A549 (cell line): ENCODE measurements around the gene KCTD19. TPM values are rescaled to one million over a fixed set of nuclear protein-coding genes. Genes with fewer than 3 reads are reported as not detected.
"Not testable (repeated sequence)": the region's sequence is repeated elsewhere in the genome, so short reads cannot be mapped to it uniquely, and the experiment has no call there.

ENCODE experiments used
- ATAC-seq, 2 experiments: fragments of 200-7000 bp in 1 of 2; fragments of >200 bp in 1 of 2; cut with Nextera tagmentation in 1 of 2; cut with Tn5 transposase in 1 of 2; 3 replicates each; pipeline versions ENCODE4 v1.8.0 to v1.9.1; 2018 to 2020; ENCODE audit warnings: mild to moderate bottlenecking in 1 of 2, moderate library complexity in 1 of 2
- CTCF ChIA-PET: fragments of 300-600 bp; sonication (Branson Sonifier 250); formaldehyde crosslinking; extraction: SDS; loops from one replicate; lab custom pipeline; 2021; ENCODE audit warnings: antibody characterized with exemption, inconsistent platforms; lab: Yijun Ruan, JAX
- POLR2A ChIA-PET: fragments of 350-600 bp; formaldehyde crosslinking; extraction: SDS; loops from one replicate; lab custom pipeline; 2021; ENCODE audit warnings: antibody characterized with exemption, inconsistent platforms; lab: Yijun Ruan, JAX
- DNase-seq, 2 experiments: peaks; one replicate each; pipeline versions ENCODE4 v3.0.0 to v3.0.0-alpha.2; 2011 to 2016; ENCODE audit warnings: low read depth in 1 of 2, low spot score in 1 of 2
- FAIRE-seq: peaks from 2 replicates; lab custom pipeline; 2011; peaks lifted over from hg19 to GRCh38; lab: Jason Lieb, UNC
- H3K27ac ChIP-seq, 2 experiments: fragments of >200 bp; sonication (Bioruptor Twin); formaldehyde crosslinking; 3 replicates each; pipeline ENCODE4 v1.5.1; 2016 to 2017
- H3K4me1 ChIP-seq: fragments of >200 bp; sonication (Bioruptor Twin); formaldehyde crosslinking; 3 replicates; pipeline ENCODE4 v1.6.1; 2016
- H3K4me2 ChIP-seq: fragments of >200 bp; sonication (Bioruptor Twin); formaldehyde crosslinking; 3 replicates; pipeline ENCODE4 v1.6.1; 2016
- H3K4me3 ChIP-seq: fragments of >200 bp; sonication (Bioruptor Twin); formaldehyde crosslinking; 3 replicates; pipeline ENCODE4 v1.5.1; 2016
- H3K9me3 ChIP-seq: fragments of >200 bp; sonication (Bioruptor Twin); formaldehyde crosslinking; 3 replicates; pipeline ENCODE4 v1.6.1; 2016
- BCL3 ChIP-seq: fragments of >200 bp; sonication (Bioruptor Twin); formaldehyde crosslinking; IDR thresholded peaks from 3 replicates; pipeline ENCODE4 v1.6.1; 2016
- CBX2 ChIP-seq: fragments of 200-600 bp; sonication (generic); IDR thresholded peaks from 2 replicates; pipeline ENCODE4 v1.6.1; 2016; ENCODE audit warnings: low read depth, mild to moderate bottlenecking, borderline replicate concordance
- CHD2 ChIP-seq: fragments of 150-350 bp; IDR thresholded peaks from 2 replicates; pipeline ENCODE4 v1.6.1; 2014; ENCODE audit warnings: low read length; ENCODE audit not compliant: partially characterized antibody
- CTCF ChIP-seq: fragments of >200 bp; sonication (Bioruptor Twin); formaldehyde crosslinking; IDR thresholded peaks from 3 replicates; pipeline ENCODE4 v1.5.1; 2016
- ESRRA ChIP-seq: fragments of 150-350 bp; IDR thresholded peaks from 2 replicates; pipeline ENCODE4 v1.6.1; 2014; ENCODE audit warnings: mild to moderate bottlenecking, low read length, borderline replicate concordance
- FOSB ChIP-seq: fragments of 250-450 bp; sonication (Bioruptor Pico); IDR thresholded peaks from 2 replicates; pipeline ENCODE4 v1.5.0; 2020; ENCODE audit warnings: mild to moderate bottlenecking, moderate library complexity
- FOXS1 ChIP-seq: fragments of 250-450 bp; sonication (Bioruptor Pico); IDR thresholded peaks from 2 replicates; pipeline ENCODE4 v1.5.0; 2020; ENCODE audit warnings: mild to moderate bottlenecking, moderate library complexity
- HDAC2 ChIP-seq: fragments of 200-600 bp; sonication (generic); IDR thresholded peaks from 2 replicates; pipeline ENCODE4 v1.6.1; 2016
- HMGXB4 ChIP-seq: fragments of 250-450 bp; sonication (Bioruptor Pico); IDR thresholded peaks from 2 replicates; pipeline ENCODE4 v1.5.0; 2021; ENCODE audit warnings: mild to moderate bottlenecking, moderate library complexity, borderline replicate concordance
- HOXA7 ChIP-seq: fragments of 250-450 bp; sonication (Bioruptor Pico); IDR thresholded peaks from 2 replicates; pipeline ENCODE4 v1.5.0; 2020; ENCODE audit warnings: mild to moderate bottlenecking, moderate library complexity
- MYC ChIP-seq: IDR thresholded peaks from 2 replicates; pipeline ENCODE4 v1.6.1; 2012; ENCODE audit warnings: mild to moderate bottlenecking, inconsistent platforms, low read length, improper control_type of control experiment, borderline replicate concordance
- NR3C1 ChIP-seq: fragments of >200 bp; sonication (Bioruptor Twin); formaldehyde crosslinking; IDR thresholded peaks from 3 replicates; pipeline ENCODE4 v1.6.1; 2017
- POLR2A ChIP-seq: IDR thresholded peaks from 2 replicates; pipeline ENCODE4 v1.6.1; 2012; ENCODE audit warnings: mild to moderate bottlenecking, low read length
- RNF2 ChIP-seq: fragments of 200-600 bp; sonication (generic); IDR thresholded peaks from 2 replicates; pipeline ENCODE4 v1.6.1; 2016; ENCODE audit warnings: low read depth, mild to moderate bottlenecking, antibody characterized with exemption, moderate library complexity, borderline replicate concordance
- SREBF2 ChIP-seq: fragments of 450-650 bp; IDR thresholded peaks from 2 replicates; pipeline ENCODE4 v1.6.1; 2014; ENCODE audit warnings: mild to moderate bottlenecking, moderate library complexity
- ZNF302 ChIP-seq: fragments of 250-450 bp; sonication (Bioruptor Pico); IDR thresholded peaks from 2 replicates; pipeline ENCODE4 v1.9.0; 2021; ENCODE audit warnings: inconsistent platforms, mild to moderate bottlenecking, moderate library complexity
- WGBS: methylation state at CpG from one replicate; pipeline ENCODE4 v1.1.6; 2017; ENCODE audit errors: missing lambda C conversion rate; 5-methylcytosine and 5-hydroxymethylcytosine counted together
- polyA plus RNA-seq, 4 experiments: library from polyadenylated mRNA; depleted of rRNA in 3 of 4; stranded (reverse); fragments of >200 nt; fragmentation: RNase III in 1 of 4; extraction: RNeasy Plus Mini Kit Qiagen cat#74134 plus additional on column Dnase treatment in 1 of 4; gene quantifications; 2 replicates in 3 of 4; 3 replicates in 1 of 4; pipeline ENCODE4 v1.2.3, GENCODE V29; 2011 to 2017

KCTD19 gene
- polyA plus RNA-seq, 2 of the 4 experiments (the other 2 are of a cell fraction): 0.57 to 1.1 TPM

- no peak for TF ChIP-seq BCL3
- TF ChIP-seq CHD2: no peak
- no peak for TF ChIP-seq CTCF
Measured at GRCh38 chr16:67361038-67361437, 34.5 kb upstream of the KCTD19 start (continued).

GRCh38 chr16:67359540-67360269 is 33.2 kb upstream of the KCTD19 start:
- ATAC-seq, POLR2A ChIA-PET, H3K9me3 ChIP-seq, H3K4me2 ChIP-seq, H3K27ac ChIP-seq, DNase-seq, H3K4me3 ChIP-seq, H3K4me1 ChIP-seq: not testable (repeated sequence)
- FAIRE-seq: peak; percentile 73
- 84% methylated on average over 8 of the region's 8 CpGs for WGBS
- CTCF ChIA-PET: interaction anchor here (1.2 kb wide), 1 partner anchor 33 kb away, joined by 3 read pairs; the partner anchor contains the start of gene LRRC36

- no peaks in the 10 kb centered on the region for H3K4me1 ChIP-seq
- H3K27ac ChIP-seq: no peak overlapping the region
- no peak overlapping the region for H3K4me2 ChIP-seq
- ATAC-seq (no peak), DNase-seq (no peak), FAIRE-seq (no peak)
- H3K9me3 ChIP-seq: no peaks in the 10 kb centered on the region
- 60% methylated on average over 4 of the region's 4 CpGs for WGBS
- no peak overlapping the region for H3K4me3 ChIP-seq
- TF ChIP-seq SREBF2 (no peak), ZNF302 (no peak), FOXS1 (CRISPR knock-in tag) (no peak), HMGXB4 (no peak), ESRRA (no peak), NR3C1 (no peak), HDAC2 (no peak), HOXA7 (CRISPR knock-in tag) (no peak), BCL3 (no peak), POLR2A (no peak), CBX2 (no peak), FOSB (CRISPR knock-in tag) (no peak), RNF2 (no peak), MYC (no peak)
- POLR2A ChIA-PET: no interaction called here
- CTCF ChIA-PET: interaction anchor here (1.1 to 1.5 kb wide), 5 partner anchors 12 to 163 kb away, joined by 4 to 6 read pairs (median 4); partner anchors contain the start of genes KCTD19 and LRRC36
Measured at GRCh38 chr16:67357561-67357960, 31.0 kb upstream of the KCTD19 start.
